HG03439 (cell line): ENCODE results near the gene NAALADL1.
A peak's percentile ranks its signal among the peaks of the same experiment; 100 is the strongest.
"Not testable (repeated sequence)": the region's sequence is repeated elsewhere in the genome, so short reads cannot be mapped to it uniquely, and the experiment has no call there.

Experiments used
- ATAC-seq: cut with Tn5 transposase; IDR thresholded peaks from one replicate; pipeline ENCODE4 v1.9.1; 2021; ENCODE audit warnings: mild to moderate bottlenecking, moderate library complexity; ENCODE audit not compliant: unreplicated experiment

Gene NAALADL1

GRCh38 chr11:65014726-65015227 is 43.6 kb downstream of the NAALADL1 start:
- no peak for ATAC-seq

- ATAC-seq, result peak; percentile 79
These were observed 44.2 kb downstream of the NAALADL1 start, which contains the start of gene ARL2 for GRCh38 chr11:65013888-65014725. Gene ARL2, plus strand, starts transcription at chr11:65014160. Its CDS starts 48 bp downstream, at chr11:65014208.

- peak; percentile 67 for ATAC-seq
These were observed 45.0 kb downstream of the NAALADL1 start for GRCh38 chr11:65013130-65013887.

- ATAC-seq, result no peak
These were observed 49.5 kb downstream of the NAALADL1 start for GRCh38 chr11:65008873-65009272.

GRCh38 chr11:65008016-65008415 is 50.3 kb downstream of the NAALADL1 start:
- no peak for ATAC-seq

GRCh38 chr11:65003968-65004367 is 54.4 kb downstream of the NAALADL1 start:
- ATAC-seq, result not testable (repeated sequence)

- ATAC-seq, result no peak
These were observed 55.1 kb downstream of the NAALADL1 start for GRCh38 chr11:65003282-65003681.

- no peak for ATAC-seq
These were observed 55.6 kb downstream of the NAALADL1 start for GRCh38 chr11:65002706-65003105.

- no peak for ATAC-seq
These were observed 58.9 kb downstream of the NAALADL1 start for GRCh38 chr11:64999478-64999877.

GRCh38 chr11:64998690-64999431 is 59.5 kb downstream of the NAALADL1 start:
- ATAC-seq, result no peak

GRCh38 chr11:64998141-64998540 is 60.2 kb downstream of the NAALADL1 start:
- ATAC-seq, result no peak

- no peak for ATAC-seq
These were observed 61.5 kb downstream of the NAALADL1 start, which contains the start of gene BATF2 for GRCh38 chr11:64996710-64997380. Gene BATF2, minus strand, starts transcription at chr11:64996971. Its CDS starts 57 bp downstream, at chr11:64996914.

GRCh38 chr11:64996327-64996709 is 62.0 kb downstream of the NAALADL1 start:
- no peak for ATAC-seq
